WTC11 (cell line): ENCODE results near the gene ITGA2.

Experiments used
- ATF1 ChIP-seq: sonication (generic); formaldehyde crosslinking; IDR thresholded peaks from 2 replicates; pipeline ENCODE4 v1.8.1; 2023; ENCODE audit warnings: mild to moderate bottlenecking, moderate library complexity, missing genetic modification reagents
- JUN ChIP-seq: sonication (generic); formaldehyde crosslinking; IDR thresholded peaks from 2 replicates; pipeline ENCODE4 v1.8.0; 2023; ENCODE audit warnings: mild to moderate bottlenecking, missing genetic modification reagents
- NR1H2 ChIP-seq: sonication (generic); formaldehyde crosslinking; IDR thresholded peaks from 2 replicates; pipeline ENCODE4 v1.9.0; 2021; ENCODE audit warnings: mild to moderate bottlenecking, moderate library complexity, missing genetic modification reagents
- OVOL2 ChIP-seq: fragments of 250-450 bp; sonication (Bioruptor Pico); IDR thresholded peaks from 2 replicates; pipeline ENCODE4 v1.9.0; 2021; ENCODE audit warnings: mild to moderate bottlenecking, borderline replicate concordance
- ZNF232 ChIP-seq: sonication (generic); formaldehyde crosslinking; IDR thresholded peaks from 2 replicates; pipeline ENCODE4 v1.8.0; 2022; ENCODE audit warnings: mild to moderate bottlenecking, missing genetic modification reagents
- ZNF423 ChIP-seq: fragments of 250-450 bp; sonication (Bioruptor Pico); IDR thresholded peaks from 2 replicates; pipeline ENCODE4 v2.1.2; 2022; ENCODE audit warnings: mild to moderate bottlenecking, moderate library complexity
- TF ChIP-seq, protein P1 (sequence below): fragments of 200-600 bp; IDR thresholded peaks from 2 replicates; pipeline ENCODE4 v1.8.0; 2022; ENCODE audit warnings: antibody characterized with exemption
- TF ChIP-seq, protein P2 (sequence below): sonication (generic); formaldehyde crosslinking; IDR thresholded peaks from 2 replicates; pipeline ENCODE4 v1.8.0; 2022; ENCODE audit warnings: missing genetic modification reagents

DNA sequence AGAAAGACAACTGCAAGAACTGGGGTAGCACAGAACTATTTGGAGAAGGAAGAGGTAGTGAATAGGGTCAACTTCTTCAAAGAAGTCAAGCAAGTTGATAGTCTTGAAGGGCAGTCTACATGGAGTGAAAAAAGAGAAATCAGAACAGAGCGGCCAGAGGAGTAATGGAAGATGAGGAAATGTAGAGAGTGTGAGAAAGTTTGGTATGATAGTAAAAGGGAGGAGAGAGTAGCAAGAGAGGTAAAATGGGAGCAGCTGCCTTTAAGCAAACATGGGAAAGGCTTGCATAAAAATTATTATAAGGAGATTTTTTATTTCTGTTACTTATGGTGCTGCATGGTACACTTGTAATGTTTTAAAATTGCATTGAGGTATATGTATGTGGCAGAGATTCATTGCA lies 6.8 kb downstream of the ITGA2 start:
- TF ChIP-seq JUN (CRISPR knock-in tag): no peak
- TF ChIP-seq ATF1 (CRISPR knock-in tag): no peak
- TF ChIP-seq, protein P1, sequence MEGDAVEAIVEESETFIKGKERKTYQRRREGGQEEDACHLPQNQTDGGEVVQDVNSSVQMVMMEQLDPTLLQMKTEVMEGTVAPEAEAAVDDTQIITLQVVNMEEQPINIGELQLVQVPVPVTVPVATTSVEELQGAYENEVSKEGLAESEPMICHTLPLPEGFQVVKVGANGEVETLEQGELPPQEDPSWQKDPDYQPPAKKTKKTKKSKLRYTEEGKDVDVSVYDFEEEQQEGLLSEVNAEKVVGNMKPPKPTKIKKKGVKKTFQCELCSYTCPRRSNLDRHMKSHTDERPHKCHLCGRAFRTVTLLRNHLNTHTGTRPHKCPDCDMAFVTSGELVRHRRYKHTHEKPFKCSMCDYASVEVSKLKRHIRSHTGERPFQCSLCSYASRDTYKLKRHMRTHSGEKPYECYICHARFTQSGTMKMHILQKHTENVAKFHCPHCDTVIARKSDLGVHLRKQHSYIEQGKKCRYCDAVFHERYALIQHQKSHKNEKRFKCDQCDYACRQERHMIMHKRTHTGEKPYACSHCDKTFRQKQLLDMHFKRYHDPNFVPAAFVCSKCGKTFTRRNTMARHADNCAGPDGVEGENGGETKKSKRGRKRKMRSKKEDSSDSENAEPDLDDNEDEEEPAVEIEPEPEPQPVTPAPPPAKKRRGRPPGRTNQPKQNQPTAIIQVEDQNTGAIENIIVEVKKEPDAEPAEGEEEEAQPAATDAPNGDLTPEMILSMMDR: no peak
- no peak for TF ChIP-seq ZNF423
- no peak for TF ChIP-seq NR1H2 (CRISPR knock-in tag)
- TF ChIP-seq, protein P2, sequence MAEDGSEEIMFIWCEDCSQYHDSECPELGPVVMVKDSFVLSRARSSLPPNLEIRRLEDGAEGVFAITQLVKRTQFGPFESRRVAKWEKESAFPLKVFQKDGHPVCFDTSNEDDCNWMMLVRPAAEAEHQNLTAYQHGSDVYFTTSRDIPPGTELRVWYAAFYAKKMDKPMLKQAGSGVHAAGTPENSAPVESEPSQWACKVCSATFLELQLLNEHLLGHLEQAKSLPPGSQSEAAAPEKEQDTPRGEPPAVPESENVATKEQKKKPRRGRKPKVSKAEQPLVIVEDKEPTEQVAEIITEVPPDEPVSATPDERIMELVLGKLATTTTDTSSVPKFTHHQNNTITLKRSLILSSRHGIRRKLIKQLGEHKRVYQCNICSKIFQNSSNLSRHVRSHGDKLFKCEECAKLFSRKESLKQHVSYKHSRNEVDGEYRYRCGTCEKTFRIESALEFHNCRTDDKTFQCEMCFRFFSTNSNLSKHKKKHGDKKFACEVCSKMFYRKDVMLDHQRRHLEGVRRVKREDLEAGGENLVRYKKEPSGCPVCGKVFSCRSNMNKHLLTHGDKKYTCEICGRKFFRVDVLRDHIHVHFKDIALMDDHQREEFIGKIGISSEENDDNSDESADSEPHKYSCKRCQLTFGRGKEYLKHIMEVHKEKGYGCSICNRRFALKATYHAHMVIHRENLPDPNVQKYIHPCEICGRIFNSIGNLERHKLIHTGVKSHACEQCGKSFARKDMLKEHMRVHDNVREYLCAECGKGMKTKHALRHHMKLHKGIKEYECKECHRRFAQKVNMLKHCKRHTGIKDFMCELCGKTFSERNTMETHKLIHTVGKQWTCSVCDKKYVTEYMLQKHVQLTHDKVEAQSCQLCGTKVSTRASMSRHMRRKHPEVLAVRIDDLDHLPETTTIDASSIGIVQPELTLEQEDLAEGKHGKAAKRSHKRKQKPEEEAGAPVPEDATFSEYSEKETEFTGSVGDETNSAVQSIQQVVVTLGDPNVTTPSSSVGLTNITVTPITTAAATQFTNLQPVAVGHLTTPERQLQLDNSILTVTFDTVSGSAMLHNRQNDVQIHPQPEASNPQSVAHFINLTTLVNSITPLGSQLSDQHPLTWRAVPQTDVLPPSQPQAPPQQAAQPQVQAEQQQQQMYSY (CRISPR knock-in tag): no peak
- TF ChIP-seq ZNF232 (CRISPR knock-in tag): no peak
- TF ChIP-seq OVOL2 (CRISPR knock-in tag): no peak
